Myometrial cell (primary cell): Measurements from ENCODE around the gene ZNF14. TPM values are rescaled to one million over a fixed set of nuclear protein-coding genes. Genes with fewer than 3 reads are reported as not detected.

Experiments used
- total RNA-seq: library from RNA; depleted of rRNA; stranded (reverse); fragments of >200 nt; gene quantifications from 2 replicates; pipeline ENCODE4 v1.2.3, GENCODE V29; 2015

The ZNF14 gene
- 3.4 and 4.0 TPM in 2 replicates for total RNA-seq

GRCh38 chr19:19732579-19733501 lies at the start of gene ZNF14:
TSS of gene ZNF14 (minus strand) at chr19:19733112. CDS start at chr19:19732958, 154 bp downstream.

DNA sequence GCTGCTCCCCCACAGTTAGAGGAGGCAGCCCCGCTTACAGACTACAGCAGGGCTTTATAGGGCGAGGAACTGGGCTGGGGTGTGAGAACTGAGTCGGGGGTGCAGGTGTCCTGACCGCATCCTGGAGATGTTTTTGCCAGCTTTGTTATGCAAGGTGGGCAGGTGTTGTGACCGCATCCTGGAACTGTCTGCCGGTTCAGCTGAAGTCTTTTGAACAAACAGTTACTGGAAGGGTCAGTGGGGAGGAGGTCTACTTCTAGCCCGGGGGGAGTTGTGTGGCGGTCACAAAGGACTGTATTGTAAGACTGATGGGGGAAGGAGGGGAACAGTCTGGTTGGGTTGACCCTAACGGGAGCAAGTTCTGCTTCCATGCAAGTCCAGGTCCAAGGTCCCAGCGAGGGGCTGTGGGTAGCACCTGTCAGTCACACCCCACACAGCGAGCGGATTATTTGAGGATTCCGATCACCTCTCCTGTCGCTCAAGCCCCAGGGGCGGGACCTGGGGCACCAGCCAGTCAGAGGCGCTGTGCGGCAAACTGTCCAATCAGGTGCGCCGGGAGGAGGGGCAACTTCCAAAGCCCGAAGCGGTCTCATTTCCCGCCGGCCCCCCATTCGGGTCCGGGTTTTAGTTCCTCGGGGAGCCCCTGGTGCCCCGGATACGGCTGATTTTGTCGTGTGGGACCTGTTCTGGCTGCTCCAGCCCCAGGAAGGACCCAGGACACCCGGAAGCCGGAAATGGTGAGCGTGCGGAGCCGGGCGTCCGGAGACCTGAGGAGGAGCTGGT lies 64.5 kb downstream of the ZNF14 start, which contains the start of gene ZNF101:
TSS of gene ZNF101 (plus strand) at position 610 of the 783 bp plus-strand sequence. CDS start at position 735, 125 bp downstream.

DNA sequence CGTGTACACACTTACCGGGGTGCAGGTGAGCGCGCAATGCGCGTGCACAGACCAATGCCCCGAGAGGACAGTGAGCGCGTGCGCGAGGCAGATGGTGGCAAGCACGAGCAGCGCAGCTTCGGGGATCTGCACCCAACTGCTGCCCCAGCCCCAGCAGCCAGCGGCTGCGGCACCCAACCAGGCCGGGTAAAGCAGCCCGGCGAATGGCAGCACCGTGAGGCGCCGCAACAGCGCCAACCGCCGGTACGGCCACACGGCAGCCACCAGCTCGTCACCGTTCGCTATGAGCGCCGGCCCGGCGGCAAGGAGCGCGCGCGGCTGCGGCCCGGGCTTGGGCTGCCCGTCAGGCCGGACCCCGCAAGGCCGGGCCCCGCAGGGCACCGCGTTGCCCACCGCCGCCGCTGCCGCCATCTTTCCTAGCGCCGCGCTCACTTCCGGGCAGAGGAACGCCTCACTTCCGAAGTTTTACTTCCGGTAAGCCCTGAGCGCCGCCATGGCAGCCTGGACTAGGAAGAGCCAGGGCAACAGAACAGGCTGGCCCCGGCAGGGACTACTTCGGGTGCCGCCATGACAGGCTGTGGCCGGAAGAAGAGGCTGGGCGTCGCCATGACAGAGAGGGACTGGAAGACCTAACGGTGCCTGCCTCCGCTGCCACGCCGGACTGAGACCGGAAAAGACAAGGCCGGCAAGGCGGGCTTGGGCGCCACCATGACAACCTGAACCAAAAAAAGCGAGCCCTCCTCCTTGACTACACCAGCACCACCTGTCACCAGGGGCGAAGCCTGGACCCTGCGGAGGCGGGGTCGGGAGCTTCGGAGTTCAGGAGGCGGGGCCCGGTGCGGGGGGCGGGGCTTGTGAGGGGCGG lies 69.4 kb downstream of the ZNF14 start, which contains the start of gene ATP13A1:
TSS of gene ATP13A1 (minus strand) at position 421 of the 865 bp plus-strand sequence. CDS start at position 411, 10 bp downstream.

Other genes starting within 250 kb of the ZNF14 start
- gene TSSK6, start 217.6 kb downstream of the ZNF14 start, total RNA-seq: 0.35 and 0.86 TPM in 2 replicates
- 17.5 and 174 TPM in 2 replicates for gene NDUFA13, start 216.9 kb downstream of the ZNF14 start, total RNA-seq
- gene YJEFN3, start 204.2 kb downstream of the ZNF14 start, total RNA-seq: 0.58 and 3.2 TPM in 2 replicates
- gene CILP2, start 194.8 kb downstream of the ZNF14 start, total RNA-seq: 0.89 and 2.0 TPM in 2 replicates
- gene PBX4, start 114.4 kb downstream of the ZNF14 start, total RNA-seq: 1.4 TPM in 1 of 2 replicates, not detected in the other
- 2.3 and 2.7 TPM in 2 replicates for gene LPAR2, start 104.9 kb downstream of the ZNF14 start, total RNA-seq
- gene GMIP, start 89.5 kb downstream of the ZNF14 start, total RNA-seq: 25.7 and 46.7 TPM in 2 replicates
- gene ATP13A1, start 69.4 kb downstream of the ZNF14 start, total RNA-seq: 41.8 and 124 TPM in 2 replicates
- 2.8 and 3.2 TPM in 2 replicates for gene ZNF101, start 64.3 kb downstream of the ZNF14 start, total RNA-seq
- 16.4 and 17.9 TPM in 2 replicates for gene ZNF506, start 88.6 kb upstream of the ZNF14 start, total RNA-seq
- 1.8 and 2.3 TPM in 2 replicates for gene ZNF253, start 132.8 kb upstream of the ZNF14 start, total RNA-seq
- 0.58 and 5.7 TPM in 2 replicates for gene ZNF93, start 167.8 kb upstream of the ZNF14 start, total RNA-seq